ENCODE results near the gene PXDN.

DNA sequence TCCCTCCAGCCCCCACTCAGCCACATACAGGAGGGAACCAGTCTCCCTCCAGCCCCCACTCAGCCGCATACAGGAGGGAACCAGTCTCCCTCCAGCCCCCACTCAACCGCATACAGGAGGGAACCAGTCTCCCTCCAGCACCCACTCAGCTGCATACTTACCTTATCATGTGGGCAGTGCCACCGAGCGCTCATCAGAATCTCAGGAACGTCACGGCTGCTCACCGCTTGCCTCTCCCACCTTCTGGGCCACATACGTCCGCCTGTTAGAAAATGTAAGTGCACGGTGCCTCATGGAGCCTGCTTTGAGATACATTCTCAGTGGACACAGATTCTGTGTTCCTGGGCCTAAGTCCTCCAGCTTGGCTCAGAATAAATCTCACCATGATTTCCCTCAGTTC lies 124.8 kb downstream of the PXDN start:
- TF ChIP-seq POLR2AphosphoS5 (IDR thresholded peaks at IDR 0.05; ENCODE audit: low read length) (no peak), HDAC6 (IDR thresholded peaks at IDR 0.05; ENCODE audit: unreplicated experiment) (no peak), CTCF (IDR thresholded peaks at IDR 0.05 in 2 of 3, conservative IDR thresholded peaks at IDR 0.05 in 1 of 3; ENCODE audit: control insufficient read depth in 2 of 3, extremely low read depth in 1 of 3, insufficient read depth in 1 of 3, low read depth in 3 of 3, low read length in 3 of 3) (no peak), EGR1 (IDR thresholded peaks at IDR 0.05; ENCODE audit: borderline replicate concordance in 1 of 2, low read depth in 2 of 2, low read length in 2 of 2) (no peak), PAX5 (IDR thresholded peaks at IDR 0.05; ENCODE audit: borderline replicate concordance, low read depth, low read length) (no peak), SPI1 (IDR thresholded peaks at IDR 0.05; ENCODE audit: borderline replicate concordance, insufficient read depth, low read depth, low read length) (no peak), KAT2A (conservative IDR thresholded peaks at IDR 0.05; ENCODE audit: control insufficient read depth, low read depth, low read length) (no peak), NR2C2 (IDR thresholded peaks at IDR 0.05; ENCODE audit: borderline replicate concordance, control insufficient read depth, insufficient read length, low read depth) (no peak), POLR2A (IDR thresholded peaks at IDR 0.05; ENCODE audit: low read depth, low read length) (no peak), MAX (IDR thresholded peaks at IDR 0.05; ENCODE audit: low read depth, low read length) (no peak), CHD2 (IDR thresholded peaks at IDR 0.05; ENCODE audit: borderline replicate concordance, low read depth, low read length) (no peak), TAF1 (IDR thresholded peaks at IDR 0.05; ENCODE audit: borderline replicate concordance, low read depth, low read length) (no peak)
- TF ChIP-seq, protein P1, sequence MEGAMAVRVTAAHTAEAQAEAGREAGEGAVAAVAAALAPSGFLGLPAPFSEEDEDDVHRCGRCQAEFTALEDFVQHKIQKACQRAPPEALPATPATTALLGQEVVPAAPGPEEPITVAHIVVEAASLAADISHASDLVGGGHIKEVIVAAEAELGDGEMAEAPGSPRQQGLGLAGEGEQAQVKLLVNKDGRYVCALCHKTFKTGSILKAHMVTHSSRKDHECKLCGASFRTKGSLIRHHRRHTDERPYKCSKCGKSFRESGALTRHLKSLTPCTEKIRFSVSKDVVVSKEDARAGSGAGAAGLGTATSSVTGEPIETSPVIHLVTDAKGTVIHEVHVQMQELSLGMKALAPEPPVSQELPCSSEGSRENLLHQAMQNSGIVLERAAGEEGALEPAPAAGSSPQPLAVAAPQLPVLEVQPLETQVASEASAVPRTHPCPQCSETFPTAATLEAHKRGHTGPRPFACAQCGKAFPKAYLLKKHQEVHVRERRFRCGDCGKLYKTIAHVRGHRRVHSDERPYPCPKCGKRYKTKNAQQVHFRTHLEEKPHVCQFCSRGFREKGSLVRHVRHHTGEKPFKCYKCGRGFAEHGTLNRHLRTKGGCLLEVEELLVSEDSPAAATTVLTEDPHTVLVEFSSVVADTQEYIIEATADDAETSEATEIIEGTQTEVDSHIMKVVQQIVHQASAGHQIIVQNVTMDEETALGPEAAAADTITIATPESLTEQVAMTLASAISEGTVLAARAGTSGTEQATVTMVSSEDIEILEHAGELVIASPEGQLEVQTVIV (IDR thresholded peaks at IDR 0.05; ENCODE audit: borderline replicate concordance, partially characterized antibody), result no peak

All from GM12878 (cell line).